ENCODE measurements around the gene SLC24A4. TPM values are rescaled to one million over a fixed set of nuclear protein-coding genes. Genes with fewer than 3 reads are reported as not detected.

SLC24A4 gene
- polyA plus RNA-seq, 1 donor from 2014 or later = 0.17 TPM

GRCh38 chr14:92501891-92502351 is 179.0 kb downstream of the SLC24A4 start:
- Histone ChIP-seq H3K9me2 (ENCODE audit: insufficient read depth, low read length) (no peaks in the 10 kb centered on the region), H3F3A (ENCODE audit: insufficient read depth, low read length, poor library complexity, severe bottlenecking) (no peaks in the 10 kb centered on the region), H3K27ac (ENCODE audit: low read length) (no peak overlapping the region), H3K36me3 (ENCODE audit: insufficient read depth, low read length) (no peaks in the 10 kb centered on the region), H3K4me3 (ENCODE audit: low read length) (no peak overlapping the region), H3K9ac (ENCODE audit: low read length) (no peak overlapping the region), H3K9me3 (ENCODE audit: low read length) (no peaks in the 10 kb centered on the region), H3K79me2 (replicated peaks; ENCODE audit: insufficient read depth, low read length) (no peaks in the 10 kb centered on the region), H4K20me1 (ENCODE audit: insufficient read depth) (no peaks in the 10 kb centered on the region), H3K4me2 (ENCODE audit: low read length) (no peak overlapping the region), H3K27me3 (ENCODE audit: insufficient read depth, low read depth, low read length) (no peaks in the 10 kb centered on the region), H2AFZ (ENCODE audit: low read depth, low read length) (no peak overlapping the region)
- TF ChIP-seq RAD21 (conservative IDR thresholded peaks at IDR 0.05) = no peak
- TF ChIP-seq TAF1 (IDR thresholded peaks at IDR 0.05; ENCODE audit: low read depth) = no peak
- no peak for TF ChIP-seq REST (IDR thresholded peaks at IDR 0.05; ENCODE audit: borderline replicate concordance)
- TF ChIP-seq EZH2 (IDR thresholded peaks at IDR 0.05; ENCODE audit: borderline replicate concordance, insufficient read depth, low read length, poor library complexity, severe bottlenecking) = no peak
- TF ChIP-seq MXI1 (conservative IDR thresholded peaks at IDR 0.05; ENCODE audit: poor library complexity, severe bottlenecking) = no peak
- no peak for TF ChIP-seq EP300 (conservative IDR thresholded peaks at IDR 0.05; ENCODE audit: poor library complexity, severe bottlenecking)
- no peak for TF ChIP-seq POLR2AphosphoS5 (IDR thresholded peaks at IDR 0.05)
- no peak for TF ChIP-seq CTCF (IDR thresholded peaks at IDR 0.05; ENCODE audit: poor library complexity, severe bottlenecking)

- TF ChIP-seq RAD21 (conservative IDR thresholded peaks at IDR 0.05) (no peak), MXI1 (conservative IDR thresholded peaks at IDR 0.05; ENCODE audit: poor library complexity, severe bottlenecking) (no peak), CTCF (IDR thresholded peaks at IDR 0.05; ENCODE audit: poor library complexity, severe bottlenecking) (no peak), SMC3 (conservative IDR thresholded peaks at IDR 0.05; ENCODE audit: poor library complexity) (no peak), REST (IDR thresholded peaks at IDR 0.05; ENCODE audit: borderline replicate concordance) (no peak), POLR2AphosphoS5 (IDR thresholded peaks at IDR 0.05) (no peak)
- Histone ChIP-seq H3K9me2 (ENCODE audit: insufficient read depth, low read length) (no peaks in the 10 kb centered on the region), H3K4me3 (ENCODE audit: low read length) (no peak overlapping the region), H2AFZ (ENCODE audit: low read depth, low read length) (no peak overlapping the region), H3F3A (ENCODE audit: insufficient read depth, low read length, poor library complexity, severe bottlenecking) (no peaks in the 10 kb centered on the region), H3K4me2 (ENCODE audit: low read length) (no peak overlapping the region), H4K20me1 (ENCODE audit: insufficient read depth) (no peaks in the 10 kb centered on the region), H3K9ac (ENCODE audit: low read length) (no peak overlapping the region), H3K27ac (ENCODE audit: low read length) (no peak overlapping the region), H3K27me3 (ENCODE audit: insufficient read depth, low read depth, low read length) (no peaks in the 10 kb centered on the region), H3K79me2 (replicated peaks; ENCODE audit: insufficient read depth, low read length) (no peaks in the 10 kb centered on the region), H3K9me3 (ENCODE audit: low read length) (no peaks in the 10 kb centered on the region), H3K36me3 (ENCODE audit: insufficient read depth, low read length) (no peaks in the 10 kb centered on the region)
Observed at GRCh38 chr14:92502541-92503286, 179.7 kb downstream of the SLC24A4 start.

Data from neural cell (in vitro differentiated cells).